Mammary epithelial cell (primary cell): ENCODE measurements around the gene PPM1L.

Source experiments
- CTCF ChIP-seq, 2 donors: IDR thresholded peaks in 1 of 2; conservative IDR thresholded peaks in 1 of 2; 2 replicates each; pipeline ENCODE4 v1.5.1; 2011 to 2012; ENCODE audit warnings: inconsistent platforms in 2 of 2, low read length in 2 of 2, mild to moderate bottlenecking in 2 of 2, control low read depth in 1 of 2, low read depth in 1 of 2; ENCODE audit not compliant: insufficient read depth in 1 of 2; ENCODE audit errors: extremely low read depth in 1 of 2
- EZH2 ChIP-seq: IDR thresholded peaks from 2 replicates; pipeline ENCODE4 v1.6.1; 2012; ENCODE audit warnings: low read length, inconsistent platforms, borderline replicate concordance

- TF ChIP-seq EZH2 = no peak
- peak; percentile 11 to 33 for TF ChIP-seq CTCF (conservative IDR thresholded peaks at IDR 0.05 in 1 of 2, IDR thresholded peaks at IDR 0.05 in 1 of 2; ENCODE audit: extremely low read depth in 1 of 2, insufficient read depth in 1 of 2, low read depth in 1 of 2, low read length in 2 of 2)
Measured at GRCh38 chr3:160720123-160720746, 35.8 kb upstream of the PPM1L start.
